OCI-LY1 (cell line): ENCODE results near the gene FDX1.

Experiments
- EZH2 ChIP-seq: fragments of 200-600 bp; sonication (generic), shearing (Covaris generic); IDR thresholded peaks from 2 replicates; pipeline ENCODE4 v1.8.0; 2017; ENCODE audit warnings: borderline replicate concordance, mixed run types, mild to moderate bottlenecking, antibody characterized with exemption, low read length, moderate library complexity, mixed read lengths
- TF ChIP-seq, protein P1 (sequence below): fragments of 200-600 bp; sonication (generic), shearing (Covaris generic); IDR thresholded peaks from 2 replicates; pipeline ENCODE4 v1.5.1; 2017; ENCODE audit warnings: mild to moderate bottlenecking, antibody characterized with exemption, low read length, moderate library complexity, mixed read lengths

DNA sequence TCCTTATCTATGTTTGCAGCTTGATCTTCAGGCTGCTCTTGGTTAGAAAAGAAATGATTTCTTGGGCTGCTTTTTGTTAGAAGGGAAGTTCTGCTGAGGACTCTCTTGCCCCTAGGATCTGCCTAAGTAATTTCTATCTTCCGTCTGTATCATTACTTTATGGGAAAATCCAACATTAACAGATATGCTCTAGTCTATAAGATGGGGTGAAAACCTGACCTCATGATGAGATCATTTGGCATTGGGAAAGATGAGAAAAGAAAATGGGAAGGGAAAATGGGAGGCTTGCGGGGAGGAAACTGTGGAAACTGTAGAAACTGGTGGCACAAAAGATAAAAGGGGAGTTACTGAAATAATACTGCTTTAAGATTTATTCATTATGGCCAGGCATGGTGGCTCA, 63.6 kb downstream of the FDX1 start:
- TF ChIP-seq EZH2: no peak
- TF ChIP-seq, protein P1, sequence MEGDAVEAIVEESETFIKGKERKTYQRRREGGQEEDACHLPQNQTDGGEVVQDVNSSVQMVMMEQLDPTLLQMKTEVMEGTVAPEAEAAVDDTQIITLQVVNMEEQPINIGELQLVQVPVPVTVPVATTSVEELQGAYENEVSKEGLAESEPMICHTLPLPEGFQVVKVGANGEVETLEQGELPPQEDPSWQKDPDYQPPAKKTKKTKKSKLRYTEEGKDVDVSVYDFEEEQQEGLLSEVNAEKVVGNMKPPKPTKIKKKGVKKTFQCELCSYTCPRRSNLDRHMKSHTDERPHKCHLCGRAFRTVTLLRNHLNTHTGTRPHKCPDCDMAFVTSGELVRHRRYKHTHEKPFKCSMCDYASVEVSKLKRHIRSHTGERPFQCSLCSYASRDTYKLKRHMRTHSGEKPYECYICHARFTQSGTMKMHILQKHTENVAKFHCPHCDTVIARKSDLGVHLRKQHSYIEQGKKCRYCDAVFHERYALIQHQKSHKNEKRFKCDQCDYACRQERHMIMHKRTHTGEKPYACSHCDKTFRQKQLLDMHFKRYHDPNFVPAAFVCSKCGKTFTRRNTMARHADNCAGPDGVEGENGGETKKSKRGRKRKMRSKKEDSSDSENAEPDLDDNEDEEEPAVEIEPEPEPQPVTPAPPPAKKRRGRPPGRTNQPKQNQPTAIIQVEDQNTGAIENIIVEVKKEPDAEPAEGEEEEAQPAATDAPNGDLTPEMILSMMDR: no peak
